Tracheal epithelial cell (primary cell): ENCODE data around the gene PANX1. TPM values are rescaled to one million over a fixed set of nuclear protein-coding genes. Genes with fewer than 3 reads are reported as not detected.

Experiments used
- total RNA-seq: library from RNA; depleted of rRNA; stranded (reverse); fragments of >200 nt; gene quantifications from 2 replicates; pipeline ENCODE4 v1.2.1, GENCODE V29; 2014

PANX1 gene
- 65.4 and 104 TPM in 2 replicates for total RNA-seq

GRCh38 chr11:94128746-94129511 is at the start of gene PANX1:
Gene PANX1, plus strand, starts transcription at chr11:94128841. Its CDS starts 472 bp downstream, at chr11:94129313.

Other genes with a start within 250 kb of the PANX1 start
- 0.21 and 2.2 TPM in 2 replicates for gene HEPHL1, start 107.5 kb upstream of the PANX1 start, total RNA-seq
- gene IZUMO1R, start 175.7 kb downstream of the PANX1 start, total RNA-seq, result not detected in 2 replicates